ENCODE results near the gene MAP3K5.
A peak's percentile ranks its signal among the peaks of the same experiment; 100 is the strongest.

MAP3K5 gene

DNA sequence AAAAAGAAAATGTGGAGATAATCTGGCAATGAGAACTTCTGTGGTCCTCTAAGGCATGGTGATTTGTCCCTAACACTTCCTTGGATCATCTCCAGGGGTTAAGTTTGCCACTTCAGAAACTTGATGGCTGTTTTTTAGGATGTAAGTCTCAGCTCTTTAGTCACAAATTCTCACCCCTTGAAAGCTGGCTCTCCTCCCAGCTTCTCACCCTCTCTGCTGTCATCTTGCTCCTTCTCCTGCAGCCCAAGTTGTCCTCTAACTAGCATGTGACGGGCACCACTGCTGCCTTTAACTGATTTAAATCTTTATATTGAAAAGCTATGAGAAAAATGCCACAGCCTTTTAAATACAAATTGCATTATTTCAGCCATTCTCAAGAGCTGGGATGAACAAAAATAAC is 107.8 kb downstream of the MAP3K5 start:
- ChIA-PET POLR2A (no interaction called here), CTCF (interaction anchor here (2.8 kb wide), 1 partner anchor 40 kb away, joined by 10 read pairs; no protein-coding TSS in a partner anchor)
- peaks cover 0 to 2% (median 0%) of the 10 kb centered on the region in 5 experiments for H3K9me3 ChIP-seq (ENCODE audit: control extremely low read depth in 1 of 5, control insufficient read depth in 4 of 5, insufficient read depth in 2 of 5, low read depth in 1 of 5, low read length in 4 of 5)
- peak in 2 of 3 donors; percentile 10 to 26 for DNase-seq
- no peak overlapping the region for H3K27ac ChIP-seq (ENCODE audit: insufficient read depth in 1 of 2, low read depth in 1 of 2, low read length in 2 of 2, poor library complexity in 1 of 2, severe bottlenecking in 2 of 2)
- H3K27me3 ChIP-seq (replicated peaks in 2 of 5; ENCODE audit: control insufficient read depth in 4 of 5, insufficient read depth in 5 of 5, low read length in 4 of 5), result no peaks in the 10 kb centered on the region
- no peak overlapping the region for H3K4me3 ChIP-seq (ENCODE audit: control insufficient read depth in 1 of 7, extremely low read depth in 1 of 7, insufficient read depth in 4 of 7, low read depth in 2 of 7, low read length in 6 of 7)
- H3K36me3 ChIP-seq (ENCODE audit: control insufficient read depth in 4 of 4, insufficient read depth in 4 of 4, low read length in 3 of 4), result peaks cover 0 to 25% (median 5%) of the 10 kb centered on the region in 4 experiments
- no CpG with 5 or more reads among the region's 1 CpG for WGBS (ENCODE audit: insufficient coverage)
- H3K4me1 ChIP-seq (ENCODE audit: control extremely low read depth in 1 of 4, control insufficient read depth in 4 of 4, insufficient read depth in 4 of 4, low read length in 3 of 4), result peaks cover 2 to 16% (median 12%) of the 10 kb centered on the region in 4 experiments

GRCh38 chr6:136683209-136683941 is 108.9 kb downstream of the MAP3K5 start:
- CTCF ChIA-PET, result interaction anchor here (0.9 kb wide), 1 partner anchor 25 kb away, joined by 3 read pairs; no protein-coding TSS in a partner anchor
- Histone ChIP-seq H3K4me1 (ENCODE audit: control extremely low read depth in 1 of 4, control insufficient read depth in 4 of 4, insufficient read depth in 4 of 4, low read length in 3 of 4) (peaks cover 2 to 16% (median 12%) of the 10 kb centered on the region in 4 experiments), H3K9me3 (ENCODE audit: control extremely low read depth in 1 of 5, control insufficient read depth in 4 of 5, insufficient read depth in 2 of 5, low read depth in 1 of 5, low read length in 4 of 5) (peaks cover 0 to 2% (median 0%) of the 10 kb centered on the region in 5 experiments), H3K36me3 (ENCODE audit: control insufficient read depth in 4 of 4, insufficient read depth in 4 of 4, low read length in 3 of 4) (peaks cover 0 to 17% (median 4%) of the 10 kb centered on the region in 4 experiments), H3K4me3 (ENCODE audit: control insufficient read depth in 1 of 7, extremely low read depth in 1 of 7, insufficient read depth in 4 of 7, low read depth in 2 of 7, low read length in 6 of 7) (no peak overlapping the region), H3K27me3 (replicated peaks in 2 of 5; ENCODE audit: control insufficient read depth in 4 of 5, insufficient read depth in 5 of 5, low read length in 4 of 5) (no peaks in the 10 kb centered on the region), H3K27ac (ENCODE audit: insufficient read depth in 1 of 2, low read depth in 1 of 2, low read length in 2 of 2, poor library complexity in 1 of 2, severe bottlenecking in 2 of 2) (no peak overlapping the region)
- no peak for DNase-seq
- WGBS (ENCODE audit: insufficient coverage), result 100% methylated on average over 3 of the region's 4 CpGs
- POLR2A ChIA-PET, result no interaction called here

DNA sequence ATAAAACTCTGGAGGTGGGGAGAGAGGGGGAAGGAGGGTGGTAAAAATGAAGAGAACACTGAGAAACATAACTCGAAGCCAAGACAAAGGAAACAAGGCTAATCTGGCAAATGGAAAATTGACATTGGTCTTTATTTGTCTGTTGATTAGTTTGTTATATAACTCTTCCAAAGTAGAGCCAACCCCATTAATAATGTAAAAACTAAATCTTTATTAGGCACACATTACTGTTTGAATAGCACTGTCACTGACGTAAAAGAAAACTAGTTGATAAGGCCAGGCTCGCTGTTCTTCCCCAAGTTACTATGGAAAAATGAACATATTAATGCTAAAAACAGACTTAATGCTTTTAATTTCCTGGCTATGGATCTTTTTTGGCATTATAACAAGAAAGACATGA is 110.0 kb downstream of the MAP3K5 start:
- H3K27me3 ChIP-seq (replicated peaks in 2 of 5; ENCODE audit: control insufficient read depth in 4 of 5, insufficient read depth in 5 of 5, low read length in 4 of 5), result no peaks in the 10 kb centered on the region
- ChIA-PET POLR2A (no interaction called here), CTCF (interaction anchor here (0.6 to 1.3 kb wide), 4 partner anchors 16 to 110 kb away, joined by 3 read pairs; partner anchors contain the start of gene MAP3K5)
- no CpG with 5 or more reads among the region's 3 CpGs for WGBS (ENCODE audit: insufficient coverage)
- H3K36me3 ChIP-seq (ENCODE audit: control insufficient read depth in 4 of 4, insufficient read depth in 4 of 4, low read length in 3 of 4), result peaks cover 2 to 19% (median 8%) of the 10 kb centered on the region in 4 experiments
- H3K4me3 ChIP-seq (ENCODE audit: control insufficient read depth in 1 of 7, extremely low read depth in 1 of 7, insufficient read depth in 4 of 7, low read depth in 2 of 7, low read length in 6 of 7), result no peak overlapping the region
- H3K27ac ChIP-seq (ENCODE audit: insufficient read depth in 1 of 2, low read depth in 1 of 2, low read length in 2 of 2, poor library complexity in 1 of 2, severe bottlenecking in 2 of 2), result no peak overlapping the region
- peaks cover 2 to 16% (median 12%) of the 10 kb centered on the region in 4 experiments for H3K4me1 ChIP-seq (ENCODE audit: control extremely low read depth in 1 of 4, control insufficient read depth in 4 of 4, insufficient read depth in 4 of 4, low read length in 3 of 4)
- DNase-seq, result no peak
- no peaks in the 10 kb centered on the region for H3K9me3 ChIP-seq (ENCODE audit: control extremely low read depth in 1 of 5, control insufficient read depth in 4 of 5, insufficient read depth in 2 of 5, low read depth in 1 of 5, low read length in 4 of 5)

DNA sequence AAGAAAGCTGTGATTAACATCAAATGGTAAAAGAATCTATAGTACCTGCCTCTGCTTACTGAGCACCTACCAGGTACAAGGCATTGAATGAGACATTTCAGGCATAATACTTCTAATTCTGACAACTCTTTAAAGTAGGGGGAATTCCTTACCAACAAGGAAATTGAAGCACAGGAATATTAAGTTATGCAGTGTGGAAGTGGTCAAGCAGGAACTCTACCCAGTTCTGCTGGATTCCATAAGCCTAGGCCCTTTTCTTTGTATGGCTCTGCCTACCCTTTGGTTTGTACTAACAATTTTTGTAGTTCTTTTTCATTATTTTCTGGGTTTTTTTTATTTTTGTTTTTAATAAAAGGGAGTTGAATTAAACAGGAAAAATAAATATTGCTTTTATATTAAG is 114.5 kb downstream of the MAP3K5 start:
- no peaks in the 10 kb centered on the region for H3K4me1 ChIP-seq (ENCODE audit: control extremely low read depth in 1 of 4, control insufficient read depth in 4 of 4, insufficient read depth in 4 of 4, low read length in 3 of 4)
- H3K36me3 ChIP-seq (ENCODE audit: control insufficient read depth in 4 of 4, insufficient read depth in 4 of 4, low read length in 3 of 4), result peaks cover 3 to 25% (median 12%) of the 10 kb centered on the region in 4 experiments
- H3K27me3 ChIP-seq (replicated peaks in 2 of 5; ENCODE audit: control insufficient read depth in 4 of 5, insufficient read depth in 5 of 5, low read length in 4 of 5), result no peaks in the 10 kb centered on the region
- H3K9me3 ChIP-seq (ENCODE audit: control extremely low read depth in 1 of 5, control insufficient read depth in 4 of 5, insufficient read depth in 2 of 5, low read depth in 1 of 5, low read length in 4 of 5), result peaks cover 0 to 9% (median 0%) of the 10 kb centered on the region in 5 experiments
- DNase-seq, result no peak
- H3K4me3 ChIP-seq (ENCODE audit: control insufficient read depth in 1 of 7, extremely low read depth in 1 of 7, insufficient read depth in 4 of 7, low read depth in 2 of 7, low read length in 6 of 7), result no peak overlapping the region
- CTCF ChIA-PET, result interaction anchor here (1.0 kb wide), 2 partner anchors 33 to 69 kb away, joined by 3 read pairs; no protein-coding TSS in a partner anchor
- H3K27ac ChIP-seq (ENCODE audit: insufficient read depth in 1 of 2, low read depth in 1 of 2, low read length in 2 of 2, poor library complexity in 1 of 2, severe bottlenecking in 2 of 2), result no peak overlapping the region
- POLR2A ChIA-PET, result no interaction called here

- Histone ChIP-seq H3K4me3 (ENCODE audit: control insufficient read depth in 1 of 7, extremely low read depth in 1 of 7, insufficient read depth in 4 of 7, low read depth in 2 of 7, low read length in 6 of 7) (no peak overlapping the region), H3K36me3 (ENCODE audit: control insufficient read depth in 4 of 4, insufficient read depth in 4 of 4, low read length in 3 of 4) (peaks cover 4 to 23% (median 12%) of the 10 kb centered on the region in 4 experiments), H3K4me1 (ENCODE audit: control extremely low read depth in 1 of 4, control insufficient read depth in 4 of 4, insufficient read depth in 4 of 4, low read length in 3 of 4) (no peaks in the 10 kb centered on the region), H3K9me3 (ENCODE audit: control extremely low read depth in 1 of 5, control insufficient read depth in 4 of 5, insufficient read depth in 2 of 5, low read depth in 1 of 5, low read length in 4 of 5) (peaks cover 0 to 9% (median 0%) of the 10 kb centered on the region in 5 experiments), H3K27ac (ENCODE audit: insufficient read depth in 1 of 2, low read depth in 1 of 2, low read length in 2 of 2, poor library complexity in 1 of 2, severe bottlenecking in 2 of 2) (no peak overlapping the region), H3K27me3 (replicated peaks in 2 of 5; ENCODE audit: control insufficient read depth in 4 of 5, insufficient read depth in 5 of 5, low read length in 4 of 5) (no peaks in the 10 kb centered on the region)
- 92% methylated on average over 2 of the region's 4 CpGs for WGBS (ENCODE audit: insufficient coverage)
- ChIA-PET CTCF (interaction anchor here (1.0 kb wide), 1 partner anchor 69 kb away, joined by 3 read pairs; no protein-coding TSS in a partner anchor), POLR2A (no interaction called here)
- no peak for DNase-seq
These were observed 114.9 kb downstream of the MAP3K5 start for GRCh38 chr6:136677344-136677743.

GRCh38 chr6:136676075-136676474 is 116.2 kb downstream of the MAP3K5 start:
- CTCF ChIA-PET, result interaction anchor here (0.7 to 1.4 kb wide), 2 partner anchors 11 to 116 kb away, joined by 3 to 4 read pairs; partner anchors contain the start of gene MAP3K5

DNA sequence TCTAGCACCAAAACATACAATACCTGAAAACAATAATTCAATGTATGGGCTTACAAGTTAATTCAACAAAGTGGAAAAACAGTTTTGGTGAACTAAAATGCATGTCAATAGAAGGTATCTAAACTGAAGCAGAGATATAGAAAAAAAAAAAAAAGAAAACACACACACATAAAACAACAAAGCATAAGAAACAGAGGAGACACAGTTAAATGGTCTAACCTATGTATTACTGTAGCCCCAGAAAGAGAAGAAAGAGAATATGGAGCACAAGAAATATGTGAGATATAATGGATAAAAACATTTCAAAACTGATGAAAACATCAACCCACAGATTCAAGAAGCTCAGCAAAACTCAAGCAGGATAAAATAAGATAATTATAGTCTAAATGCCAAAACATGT is 118.7 kb downstream of the MAP3K5 start:
- no peak overlapping the region for H3K27ac ChIP-seq (ENCODE audit: insufficient read depth in 1 of 2, low read depth in 1 of 2, low read length in 2 of 2, poor library complexity in 1 of 2, severe bottlenecking in 2 of 2)
- POLR2A ChIA-PET, result no interaction called here

More at GRCh38 chr6:136676075-136676474, 116.2 kb downstream of the MAP3K5 start:
- H3K4me3 ChIP-seq (ENCODE audit: control insufficient read depth in 1 of 7, extremely low read depth in 1 of 7, insufficient read depth in 4 of 7, low read depth in 2 of 7, low read length in 6 of 7), result no peak overlapping the region
- POLR2A ChIA-PET, result no interaction called here
- H3K4me1 ChIP-seq (ENCODE audit: control extremely low read depth in 1 of 4, control insufficient read depth in 4 of 4, insufficient read depth in 4 of 4, low read length in 3 of 4), result no peaks in the 10 kb centered on the region
- peaks cover 0 to 9% (median 0%) of the 10 kb centered on the region in 5 experiments for H3K9me3 ChIP-seq (ENCODE audit: control extremely low read depth in 1 of 5, control insufficient read depth in 4 of 5, insufficient read depth in 2 of 5, low read depth in 1 of 5, low read length in 4 of 5)
- H3K36me3 ChIP-seq (ENCODE audit: control insufficient read depth in 4 of 4, insufficient read depth in 4 of 4, low read length in 3 of 4), result peaks cover 4 to 21% (median 12%) of the 10 kb centered on the region in 4 experiments
- H3K27ac ChIP-seq (ENCODE audit: insufficient read depth in 1 of 2, low read depth in 1 of 2, low read length in 2 of 2, poor library complexity in 1 of 2, severe bottlenecking in 2 of 2), result no peak overlapping the region
- whole genome bisulfite sequencing (ENCODE audit: insufficient coverage), result 100% methylated on average over 2 of the region's 3 CpGs
- H3K27me3 ChIP-seq (replicated peaks in 2 of 5; ENCODE audit: control insufficient read depth in 4 of 5, insufficient read depth in 5 of 5, low read length in 4 of 5), result no peaks in the 10 kb centered on the region
- DNase-seq, result no peak

More for the DNA sequence above, 118.7 kb downstream of the MAP3K5 start:
- Histone ChIP-seq H3K9me3 (ENCODE audit: control extremely low read depth in 1 of 5, control insufficient read depth in 4 of 5, insufficient read depth in 2 of 5, low read depth in 1 of 5, low read length in 4 of 5) (peaks cover 0 to 9% (median 0%) of the 10 kb centered on the region in 5 experiments), H3K36me3 (ENCODE audit: control insufficient read depth in 4 of 4, insufficient read depth in 4 of 4, low read length in 3 of 4) (peaks cover 6 to 24% (median 14%) of the 10 kb centered on the region in 4 experiments), H3K27me3 (replicated peaks in 2 of 5; ENCODE audit: control insufficient read depth in 4 of 5, insufficient read depth in 5 of 5, low read length in 4 of 5) (no peaks in the 10 kb centered on the region), H3K4me3 (ENCODE audit: control insufficient read depth in 1 of 7, extremely low read depth in 1 of 7, insufficient read depth in 4 of 7, low read depth in 2 of 7, low read length in 6 of 7) (no peak overlapping the region), H3K4me1 (ENCODE audit: control extremely low read depth in 1 of 4, control insufficient read depth in 4 of 4, insufficient read depth in 4 of 4, low read length in 3 of 4) (no peaks in the 10 kb centered on the region)
- DNase-seq, result no peak
- CTCF ChIA-PET, result interaction anchor here (1.4 kb wide), 1 partner anchor 12 kb away, joined by 3 read pairs; no protein-coding TSS in a partner anchor
